CD4-positive, alpha-beta T cell treated with Interleukin-12 subunit alpha and Interleukin-12 subunit beta, for 1 hour (primary cell): Measurements from ENCODE around the gene TSPAN11.
"Not testable (repeated sequence)": the region's sequence is repeated elsewhere in the genome, so short reads cannot be mapped to it uniquely, and the experiment has no call there.

Experiments
- DNase-seq: peaks from one replicate; pipeline ENCODE4 v3.0.0-alpha.2; 2020

The TSPAN11 gene

DNA sequence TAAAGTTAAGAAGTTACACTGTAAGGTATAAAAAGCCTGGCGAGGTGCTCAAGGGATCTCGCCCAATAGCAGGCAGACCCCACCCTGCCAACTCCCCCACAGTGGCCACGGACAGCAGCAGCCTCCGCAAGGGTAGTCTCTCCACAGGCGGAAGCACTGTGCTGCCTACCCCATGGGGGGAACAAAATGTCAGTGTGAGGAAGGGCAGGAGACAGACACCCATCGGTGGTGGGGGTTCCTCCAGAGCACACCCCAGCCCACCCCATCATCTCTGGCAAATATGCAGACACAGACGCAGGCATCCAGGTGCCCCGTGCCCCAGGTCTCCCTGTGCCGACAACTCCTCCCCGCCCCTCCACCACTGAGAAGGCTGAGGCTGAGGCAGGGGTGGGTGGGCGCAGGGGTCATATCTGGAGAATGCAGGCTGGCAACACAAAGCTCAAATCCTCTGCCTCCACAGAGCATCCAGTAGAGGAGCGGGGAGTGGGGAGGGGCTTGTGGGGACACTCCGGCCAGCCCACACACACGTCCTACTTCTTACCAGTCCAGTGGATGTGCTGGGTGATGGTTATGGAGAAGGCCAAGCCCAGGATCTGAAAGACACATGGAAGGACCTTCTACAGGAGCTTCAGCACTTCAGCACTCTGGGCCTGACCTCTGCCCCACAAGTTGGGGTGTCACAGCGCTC lies 78.9 kb downstream of the TSPAN11 start:
- no peak for DNase-seq

DNA sequence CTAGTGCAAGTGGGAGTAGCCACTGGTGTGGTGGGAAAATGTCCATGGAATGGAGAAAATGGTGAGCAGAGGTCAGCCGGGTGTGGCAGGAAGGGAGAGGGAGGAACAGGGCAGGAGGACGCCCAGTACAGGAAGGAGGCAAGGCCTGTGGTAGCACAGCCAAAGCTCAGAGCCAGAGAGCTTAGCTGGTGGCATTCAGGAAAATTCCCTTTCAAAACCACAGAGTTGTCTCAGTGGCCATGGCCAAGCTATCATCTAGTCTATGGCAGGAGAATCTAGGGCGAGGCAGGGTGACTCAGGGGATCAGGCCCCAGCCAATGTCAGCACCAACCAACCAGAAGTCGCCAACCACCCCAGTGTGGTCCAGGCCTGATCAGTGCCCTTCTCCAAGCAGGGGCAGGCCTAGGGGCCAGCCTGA lies 79.4 kb downstream of the TSPAN11 start:
- no peak for DNase-seq

DNA sequence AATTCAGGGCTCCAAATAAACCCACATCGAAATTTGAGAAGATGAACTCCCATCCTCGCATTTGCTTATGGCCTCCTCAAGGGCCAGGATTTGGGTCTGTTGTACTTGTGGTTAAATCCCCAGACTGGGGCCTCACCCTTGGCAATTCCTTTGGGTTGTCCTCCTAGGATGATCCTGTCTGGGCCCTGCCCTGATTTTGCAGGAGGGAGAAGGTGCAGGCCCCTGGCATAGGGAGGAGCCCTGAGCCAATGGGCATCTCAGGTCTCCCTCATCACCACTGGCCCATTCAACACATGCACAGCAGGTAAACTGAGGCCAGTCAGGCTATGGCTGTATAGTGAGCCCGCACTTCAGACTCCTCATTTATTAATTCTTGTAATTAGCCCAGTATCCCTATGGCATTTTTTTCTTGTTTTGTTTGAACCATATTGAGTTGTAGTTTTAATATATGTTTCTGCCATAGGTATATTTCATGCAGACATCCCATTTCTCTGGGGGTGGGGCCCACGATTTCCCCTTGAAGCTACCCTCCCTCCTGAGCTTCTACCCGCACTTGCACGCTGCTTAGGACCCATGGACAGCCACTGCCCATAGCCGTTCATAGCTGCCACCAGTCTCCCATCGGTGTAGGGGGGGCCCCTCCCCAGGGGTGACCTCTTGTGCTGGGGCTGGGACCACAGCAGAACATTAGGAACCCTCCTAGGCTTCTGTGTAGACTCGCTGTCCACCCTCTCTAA lies 80.0 kb downstream of the TSPAN11 start:
- DNase-seq, result no peak

DNA sequence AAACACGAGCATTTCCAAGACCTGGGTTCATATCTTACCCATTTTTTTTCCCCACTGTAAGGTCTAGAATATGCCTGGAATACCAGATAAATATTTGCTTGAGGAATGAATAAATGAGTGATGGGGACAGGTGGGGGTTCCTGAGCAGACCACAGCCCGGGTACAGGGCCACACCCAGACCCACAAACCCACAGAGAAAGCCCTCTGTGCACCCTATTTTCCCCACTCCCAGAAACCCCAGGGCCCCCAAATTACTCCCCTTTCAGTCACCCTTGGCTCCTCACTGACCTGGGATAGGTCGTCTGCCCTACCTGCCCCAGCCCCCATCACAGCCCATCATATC lies 80.6 kb downstream of the TSPAN11 start:
- no peak for DNase-seq

DNA sequence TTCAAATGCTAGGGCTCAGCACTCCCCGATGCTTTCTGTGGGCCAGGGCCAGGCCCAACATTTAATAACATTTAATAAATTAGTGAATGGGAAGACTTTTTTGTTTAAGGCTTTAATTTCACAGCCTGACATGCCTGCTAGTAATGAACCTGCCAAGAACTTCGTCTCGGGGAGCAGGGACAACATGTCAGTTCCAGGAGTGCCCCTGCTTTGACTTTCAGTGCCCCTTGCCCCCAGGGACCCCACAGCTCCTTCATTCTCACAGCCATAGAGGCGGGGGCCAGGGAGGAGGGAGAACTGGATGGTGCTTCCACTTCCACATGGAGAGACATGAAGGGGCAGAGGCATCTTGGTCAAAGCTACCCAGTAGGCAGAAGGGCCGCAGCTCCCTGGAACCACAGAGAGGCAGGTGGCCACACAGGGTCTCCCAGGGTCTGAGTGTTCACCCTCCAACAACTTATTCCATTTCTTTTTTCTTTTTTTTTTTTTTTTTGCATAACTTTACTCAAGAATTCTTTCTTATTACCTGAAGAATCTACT lies 81.2 kb downstream of the TSPAN11 start:
- no peak for DNase-seq

DNA sequence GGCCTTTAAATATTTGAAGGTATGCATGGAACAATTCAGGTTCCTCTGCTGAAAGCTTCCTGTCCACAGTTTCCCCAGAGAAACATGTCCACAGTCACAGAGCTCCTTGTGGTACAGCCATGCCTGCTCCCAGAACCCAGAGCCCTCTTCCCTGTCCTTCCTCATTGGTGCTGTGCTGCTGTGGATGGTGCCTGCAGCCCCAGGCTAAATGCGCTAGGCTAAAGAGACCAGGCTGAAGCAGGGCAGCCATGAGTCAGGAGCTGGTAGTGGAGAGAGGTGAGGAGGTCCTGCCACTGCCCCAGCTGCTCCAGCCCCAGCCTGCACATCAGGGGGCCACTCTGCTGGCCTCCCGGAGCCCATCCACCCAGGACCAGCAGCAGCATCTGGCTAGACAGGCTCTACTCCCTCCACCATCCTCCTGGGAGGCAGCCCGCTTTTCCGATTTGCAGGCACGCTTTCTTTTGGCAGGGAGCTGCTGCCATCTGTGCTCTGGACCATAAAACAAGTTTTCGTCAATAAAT lies 81.8 kb downstream of the TSPAN11 start:
- DNase-seq, result no peak

DNA sequence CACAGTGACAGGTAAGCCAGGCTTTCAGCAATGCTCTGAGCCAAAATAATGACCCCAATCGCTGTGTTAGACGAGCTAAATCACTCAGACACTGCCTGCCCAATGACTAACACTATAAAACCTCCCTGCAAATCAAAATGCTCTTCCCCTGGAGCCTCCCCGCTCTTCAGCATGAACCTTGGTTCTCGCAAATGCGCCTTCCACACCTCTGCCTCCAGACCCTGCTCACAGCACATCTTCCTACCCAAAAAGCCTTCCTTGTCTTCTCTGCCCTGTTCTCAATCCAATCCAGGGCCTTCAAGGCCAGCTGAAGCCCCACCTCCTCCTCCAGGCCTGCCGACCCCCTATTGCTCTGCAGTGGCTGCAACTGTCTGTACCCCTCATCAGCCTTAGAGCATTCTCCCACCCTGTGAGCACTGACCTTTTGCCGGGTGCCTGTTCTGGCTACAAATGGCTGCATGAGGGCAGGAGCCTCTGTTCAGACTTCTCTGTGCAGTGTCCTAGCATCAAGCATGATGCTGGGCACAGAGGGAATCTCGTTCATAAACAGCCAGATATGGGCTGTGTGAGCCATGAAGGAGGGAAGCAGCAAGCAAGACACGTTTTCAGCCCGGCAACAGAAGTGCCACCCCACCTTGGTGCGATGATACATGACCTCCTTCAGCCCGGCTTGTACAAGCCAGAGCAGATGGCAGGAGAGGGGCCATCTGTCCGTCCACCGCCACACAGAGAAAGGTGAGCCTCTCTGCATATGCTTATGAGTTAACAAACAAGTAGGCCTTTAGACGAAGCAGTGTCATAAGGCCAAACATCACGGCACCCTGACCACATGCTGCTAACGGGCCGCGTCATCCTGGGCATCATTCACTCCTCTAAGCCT lies 82.7 kb downstream of the TSPAN11 start:
- no peak for DNase-seq

DNA sequence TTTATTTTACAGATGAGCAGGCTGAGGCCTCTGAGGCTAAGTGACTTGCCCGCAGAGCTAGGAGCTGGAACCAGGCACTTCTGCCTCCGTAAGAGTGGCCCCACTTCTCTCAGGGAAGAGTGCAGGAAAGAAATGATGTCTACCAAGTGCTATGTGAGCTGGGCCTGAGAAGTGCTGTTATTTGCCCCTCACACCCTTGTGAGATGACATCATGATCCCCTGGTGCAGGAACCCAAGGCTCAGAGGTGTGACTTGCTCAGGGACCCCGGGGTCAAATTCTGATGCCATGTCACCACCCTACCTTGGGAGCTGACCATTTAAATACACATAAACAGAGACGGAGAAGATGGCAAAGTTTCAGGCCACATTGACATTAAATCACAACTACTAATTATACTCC lies 83.4 kb downstream of the TSPAN11 start:
- DNase-seq, result no peak

DNA sequence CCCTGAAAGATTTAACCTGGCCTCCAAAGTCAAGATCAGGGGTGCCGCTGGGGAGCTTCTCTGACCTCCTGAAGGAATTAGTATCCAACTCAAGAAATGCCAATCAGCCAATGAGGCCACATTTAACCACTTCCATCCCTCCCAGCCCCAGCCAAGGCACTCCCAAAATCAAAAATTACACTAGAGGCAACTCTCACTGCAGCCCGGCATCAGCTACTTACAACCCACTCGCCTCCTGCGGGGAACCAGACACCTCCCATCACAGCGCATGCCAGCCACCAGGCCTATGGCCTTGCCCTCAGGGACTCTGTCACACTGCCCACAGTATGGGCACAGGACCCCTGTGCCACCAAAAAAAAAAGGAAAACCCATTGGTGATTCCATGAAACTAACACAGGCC lies 84.8 kb downstream of the TSPAN11 start:
- no peak for DNase-seq

DNA sequence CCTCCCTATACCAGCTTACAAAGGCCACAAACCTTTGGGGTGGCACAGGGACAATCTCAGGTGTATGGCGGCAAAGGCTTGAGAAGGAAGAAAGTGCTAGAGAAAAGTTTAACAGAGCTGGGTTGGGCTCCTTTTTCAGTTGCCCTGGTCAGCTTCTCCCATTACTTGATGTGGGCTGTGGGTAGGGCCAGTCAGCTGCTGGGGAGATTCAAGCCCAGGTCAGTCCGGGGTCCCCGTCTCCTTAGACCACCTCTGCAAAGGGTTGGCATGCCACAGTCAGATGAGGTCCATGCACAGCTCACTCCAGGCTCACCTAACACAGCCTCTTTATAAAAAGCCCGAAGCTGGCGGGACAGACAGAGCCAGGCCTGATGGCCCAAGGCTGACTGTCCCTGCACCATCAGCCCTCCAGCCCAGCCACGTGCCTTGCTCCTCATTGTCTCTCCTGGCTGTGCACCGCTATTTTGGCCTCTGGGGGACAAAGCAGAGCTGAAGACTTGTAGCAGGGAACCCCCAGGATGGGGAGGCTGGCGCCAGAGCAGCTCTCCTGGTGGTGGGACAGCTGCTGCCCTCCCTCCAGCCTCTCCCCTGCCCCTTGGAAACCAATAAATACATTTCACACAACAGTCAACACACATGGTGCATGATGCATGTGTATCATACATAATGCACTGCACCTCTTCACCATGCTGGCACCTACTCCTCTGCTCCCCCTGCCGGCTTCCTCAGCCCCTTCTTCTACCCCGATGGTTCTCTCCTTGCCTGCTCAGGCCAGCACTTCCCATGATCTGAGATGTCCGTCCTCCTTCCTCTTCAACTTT lies 85.4 kb downstream of the TSPAN11 start:
- DNase-seq, result no peak

DNA sequence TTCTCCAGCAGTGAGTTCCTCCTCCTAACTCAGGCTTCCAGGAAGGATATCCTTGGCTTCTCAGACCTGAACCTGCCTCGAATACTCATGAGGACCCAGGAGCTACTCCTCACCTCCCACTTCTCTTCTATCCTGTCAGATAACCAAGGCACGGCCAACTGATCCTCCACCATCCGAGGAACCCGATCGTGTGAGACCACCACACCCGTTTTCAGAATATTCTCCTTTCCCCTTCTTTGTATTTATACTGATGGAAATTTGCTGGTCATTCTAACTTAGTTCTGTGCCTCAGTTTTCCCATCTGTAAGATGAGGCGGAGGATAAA lies 86.0 kb downstream of the TSPAN11 start:
- not testable (repeated sequence) for DNase-seq

DNA sequence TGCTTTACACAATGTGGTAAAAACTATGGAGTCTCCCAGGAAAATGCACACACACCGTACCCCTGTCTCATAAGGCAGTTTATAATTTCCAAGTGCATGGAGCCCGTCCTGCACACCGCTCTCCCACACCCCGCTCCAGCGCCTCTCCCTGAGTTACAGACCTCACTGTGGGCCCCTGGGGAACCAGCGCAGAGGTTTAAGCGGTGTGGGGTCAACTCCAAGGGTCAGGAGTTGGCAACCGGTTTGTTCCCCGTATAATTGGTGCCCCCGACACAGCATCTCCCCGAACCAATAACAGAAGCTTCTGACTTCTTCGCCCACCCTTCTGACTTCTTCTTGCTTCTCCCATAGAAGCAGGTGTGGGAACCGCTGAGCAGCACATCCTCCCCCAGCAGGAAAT lies 88.7 kb downstream of the TSPAN11 start:
- DNase-seq, result no peak

DNA sequence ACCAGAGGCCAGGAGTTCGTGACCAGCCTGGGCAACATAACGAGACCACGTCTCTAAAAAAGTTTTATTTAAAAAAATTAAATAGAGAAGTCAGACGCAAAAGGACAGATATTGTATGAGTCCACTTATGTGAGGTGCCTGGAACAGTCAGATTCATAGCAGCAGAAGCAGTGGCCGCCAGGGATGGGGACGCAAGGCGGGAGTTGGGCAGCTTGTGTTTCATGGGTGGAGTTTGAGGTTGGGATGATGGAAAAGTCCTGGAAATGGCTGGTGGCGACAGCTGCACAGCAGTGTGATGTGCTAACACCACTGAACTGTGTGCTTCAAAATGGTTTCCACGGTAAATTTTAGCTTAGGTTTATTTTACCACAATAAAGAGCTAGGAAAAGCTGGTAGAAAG lies 89.5 kb downstream of the TSPAN11 start:
- no peak for DNase-seq

DNA sequence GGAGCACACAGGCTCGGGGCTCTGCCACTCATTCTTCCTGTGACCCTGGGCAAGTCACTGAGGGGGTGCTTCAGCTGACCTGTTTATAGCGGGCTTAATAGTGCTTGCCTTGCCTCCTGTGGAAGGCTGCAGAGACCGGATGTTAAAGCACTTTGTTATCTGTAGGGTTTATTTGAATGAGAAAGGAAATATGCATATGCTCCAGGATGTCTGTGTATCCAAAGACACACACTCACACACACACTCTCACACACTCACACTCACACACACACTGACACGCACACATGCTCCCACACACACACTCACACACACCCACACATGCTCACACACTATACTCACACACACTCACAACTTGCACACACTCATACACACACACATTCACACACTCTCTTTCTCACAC lies 91.0 kb downstream of the TSPAN11 start:
- DNase-seq, result no peak

DNA sequence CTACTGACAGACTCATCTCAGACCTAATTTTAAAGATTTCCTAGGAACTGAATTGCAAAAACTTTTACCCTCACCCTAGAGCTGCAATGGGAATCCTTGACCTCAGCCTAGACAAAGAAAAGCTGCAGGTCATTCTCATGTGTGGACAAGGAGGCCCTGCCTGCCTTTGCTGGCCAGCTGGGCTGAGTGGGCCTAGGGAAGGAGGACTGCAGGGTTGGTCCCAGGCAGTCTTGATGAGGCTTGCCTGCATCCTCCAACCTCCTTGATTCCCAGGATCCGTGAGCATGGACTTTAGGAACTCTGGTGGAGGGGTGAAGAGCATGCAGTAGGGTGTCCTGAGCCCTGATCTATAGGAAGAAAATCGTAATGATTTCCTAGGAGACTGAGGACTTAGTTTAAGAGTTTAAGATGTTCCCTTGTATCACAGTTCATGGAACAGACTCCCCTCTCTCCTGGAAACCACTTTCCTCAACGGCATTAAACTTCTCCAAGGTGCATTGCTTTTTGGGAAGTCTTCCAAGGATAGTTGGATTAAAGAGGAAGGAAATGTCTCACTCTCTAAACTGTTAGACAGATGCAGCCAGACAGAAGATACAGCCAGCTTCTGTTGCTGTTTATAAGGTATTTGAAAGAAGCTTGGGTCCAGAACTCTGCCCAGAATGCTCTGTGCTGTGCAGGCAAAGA lies 91.7 kb downstream of the TSPAN11 start:
- DNase-seq, result no peak

DNA sequence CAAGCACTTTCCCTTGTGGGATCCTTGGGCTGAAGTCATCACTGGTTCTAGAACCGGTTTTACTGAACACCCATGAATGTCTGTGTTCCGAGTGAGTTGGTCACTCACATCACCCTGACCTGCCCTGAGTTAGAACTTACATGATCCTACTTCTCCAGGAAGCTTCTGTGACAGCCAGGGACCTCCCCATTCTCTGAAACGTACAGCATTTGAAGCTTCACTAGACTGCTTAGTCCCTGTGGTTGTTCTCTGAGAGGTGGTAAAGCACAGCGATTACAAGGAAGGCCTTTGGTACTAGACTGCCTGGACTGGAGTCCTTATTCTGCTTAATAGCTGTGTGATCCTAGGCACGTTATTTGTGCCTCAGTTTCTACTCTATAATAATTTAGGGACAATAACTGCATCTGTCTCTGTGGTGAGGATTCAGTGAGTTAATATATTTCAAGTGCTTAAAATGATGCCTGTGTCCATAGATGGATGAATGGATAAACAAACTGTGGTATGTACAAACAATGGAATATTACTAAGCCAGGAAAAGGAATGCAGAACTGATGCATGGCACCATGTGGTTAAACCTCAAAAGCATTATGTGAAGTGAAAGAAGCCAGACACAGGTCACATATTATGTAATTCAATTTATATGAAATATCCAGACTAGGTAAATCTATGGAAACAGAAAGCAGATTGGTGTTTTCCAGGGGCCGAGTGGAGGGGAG lies 92.4 kb downstream of the TSPAN11 start:
- no peak for DNase-seq

DNA sequence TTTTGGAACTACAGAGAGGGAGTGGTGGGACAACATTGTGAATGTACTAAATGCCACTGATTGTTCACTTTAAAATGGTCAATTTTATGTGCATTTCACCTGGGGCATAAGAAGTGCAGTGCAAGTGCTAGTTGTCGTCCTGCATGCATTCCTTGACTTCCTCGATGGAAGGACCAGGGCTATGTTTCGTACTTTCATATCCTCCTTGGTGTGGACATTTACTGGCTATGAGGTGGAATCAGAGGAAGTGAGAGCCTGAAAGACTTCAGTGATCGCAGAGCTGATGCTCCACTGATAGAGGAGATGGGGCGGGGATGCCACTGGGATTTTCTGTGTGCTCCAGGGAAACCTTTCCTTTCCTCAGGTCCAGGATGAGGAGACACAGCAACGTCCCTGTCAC lies 93.0 kb downstream of the TSPAN11 start:
- no peak for DNase-seq

DNA sequence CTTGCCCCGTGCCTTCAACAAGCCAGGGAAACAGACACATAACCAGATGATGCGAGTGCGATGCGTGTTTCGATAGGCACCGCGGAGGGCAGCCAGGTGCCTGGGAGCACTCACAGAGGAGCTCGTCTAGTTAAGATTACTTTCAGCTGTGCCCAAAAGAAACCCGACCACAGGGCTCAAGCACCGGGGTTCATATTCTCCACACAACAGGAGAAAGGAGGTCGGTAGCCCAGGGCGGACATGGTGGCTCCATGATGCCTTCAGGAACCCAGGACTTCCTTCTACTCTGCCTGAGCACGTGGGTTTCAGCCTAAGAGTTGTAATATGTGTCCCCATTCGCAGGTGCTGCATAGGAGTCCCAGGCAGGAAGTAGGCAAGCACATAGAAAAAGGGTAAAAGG lies 93.4 kb downstream of the TSPAN11 start:
- DNase-seq, result no peak

DNA sequence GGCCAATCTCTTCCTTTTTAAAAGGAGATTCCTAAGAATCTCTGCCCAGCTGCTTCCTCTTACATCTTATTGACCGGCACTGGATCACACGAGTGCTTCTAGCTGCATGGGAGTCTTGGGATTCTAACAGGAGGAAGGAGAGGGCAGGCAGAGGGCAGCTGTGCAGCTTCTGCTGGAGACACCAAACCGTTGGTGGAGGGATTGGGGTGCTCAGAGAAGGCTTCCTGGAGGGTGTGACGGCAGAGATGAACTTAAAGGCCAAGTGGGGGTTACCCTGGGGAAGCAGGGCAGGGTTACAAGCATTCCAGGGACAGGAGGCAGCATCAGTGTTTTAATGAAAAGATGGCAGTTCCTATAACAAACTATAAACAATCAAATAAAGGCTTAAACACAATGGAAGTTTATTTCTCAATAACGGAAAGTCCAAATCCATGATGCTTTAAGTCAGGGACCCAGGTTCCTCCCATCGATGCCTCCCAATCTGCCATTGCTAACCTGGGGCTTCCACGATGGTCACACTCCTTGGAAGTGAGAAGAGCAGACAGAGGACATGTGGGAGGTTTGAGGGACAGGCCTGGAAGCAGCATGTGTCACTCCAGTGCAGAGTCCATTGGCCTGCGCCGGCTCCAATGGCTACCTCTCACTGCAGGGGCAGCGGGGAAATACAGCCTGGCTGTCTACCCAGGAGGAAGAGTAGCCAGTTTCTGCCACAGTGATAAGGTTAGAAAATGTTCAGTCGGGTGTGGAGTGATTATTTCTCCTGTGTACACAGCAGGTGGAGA lies 94.0 kb downstream of the TSPAN11 start:
- DNase-seq, result no peak

DNA sequence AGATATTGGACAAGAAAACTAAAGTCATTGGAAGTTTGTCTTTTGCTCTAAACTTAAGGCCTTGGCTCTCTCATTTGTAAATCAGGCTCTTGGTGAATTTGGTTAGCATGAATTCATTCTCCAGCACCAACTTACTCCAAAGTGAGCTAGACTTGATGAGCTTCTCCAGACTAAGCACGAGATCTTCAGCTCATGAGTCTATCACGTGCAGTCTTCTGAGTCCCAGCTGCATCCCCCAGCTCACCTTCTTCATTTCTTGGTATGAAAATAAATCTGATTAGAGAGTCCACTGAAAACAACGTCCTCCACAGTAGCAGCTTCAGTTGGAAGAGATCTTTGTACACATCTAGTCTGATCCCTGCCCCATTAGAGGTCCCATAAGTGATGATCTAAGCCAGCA lies 94.6 kb downstream of the TSPAN11 start:
- DNase-seq, result no peak
